GM19099 (cell line): Measurements from ENCODE around the gene SHCBP1.

Experiments used
- POLR2A ChIP-seq: IDR thresholded peaks from 3 replicates; pipeline ENCODE4 v1.6.1; 2011; ENCODE audit warnings: low read depth; ENCODE audit not compliant: insufficient read length; ENCODE audit errors: extremely low read depth

SHCBP1 gene

GRCh38 chr16:46569231-46569735 is 51.9 kb downstream of the SHCBP1 start:
- no peak for TF ChIP-seq POLR2A

GRCh38 chr16:46568472-46569230 is 52.5 kb downstream of the SHCBP1 start:
- no peak for TF ChIP-seq POLR2A

- no peak for TF ChIP-seq POLR2A
Observed at GRCh38 chr16:46562979-46563378, 58.2 kb downstream of the SHCBP1 start.

GRCh38 chr16:46558018-46558417 is 63.2 kb downstream of the SHCBP1 start:
- no peak for TF ChIP-seq POLR2A

GRCh38 chr16:46555951-46556350 is 65.2 kb downstream of the SHCBP1 start:
- TF ChIP-seq POLR2A, result no peak

- TF ChIP-seq POLR2A, result no peak
Observed at GRCh38 chr16:46549477-46549876, 71.7 kb downstream of the SHCBP1 start.
